Neural progenitor cell (in vitro differentiated cells): ENCODE results near the gene CMTR1. TPM values are rescaled to one million over a fixed set of nuclear protein-coding genes. Genes with fewer than 3 reads are reported as not detected.

Experiments
- DNase-seq: peaks from one replicate; pipeline ENCODE4 v3.0.0-alpha.2; 2016; ENCODE audit warnings: low spot score
- H2AFZ ChIP-seq: fragments of 200-600 bp; sonication (generic); replicated peaks from 2 replicates; pipeline ENCODE4 v1.6.1; 2016; ENCODE audit warnings: antibody characterized with exemption
- H3F3A ChIP-seq: fragments of 200-600 bp; sonication (generic); 2 replicates; pipeline ENCODE4 v1.6.1; 2016; ENCODE audit warnings: antibody characterized with exemption, low read depth
- H3K27ac ChIP-seq: fragments of 200-600 bp; sonication (generic); 2 replicates; pipeline ENCODE4 v1.5.1; 2016; ENCODE audit warnings: mild to moderate bottlenecking
- H3K27me3 ChIP-seq: fragments of 200-600 bp; sonication (generic); 2 replicates; pipeline ENCODE4 v1.6.1; 2016; ENCODE audit warnings: mild to moderate bottlenecking, moderate library complexity
- H3K36me3 ChIP-seq: fragments of 200-600 bp; sonication (generic); 2 replicates; pipeline ENCODE4 v1.5.1; 2016
- H3K4me1 ChIP-seq: fragments of 200-600 bp; sonication (generic); 2 replicates; pipeline ENCODE4 v1.6.1; 2016; ENCODE audit warnings: mixed run types
- H3K4me2 ChIP-seq: fragments of 200-600 bp; sonication (generic); 2 replicates; pipeline ENCODE4 v1.6.1; 2016
- H3K4me3 ChIP-seq: fragments of 200-600 bp; sonication (generic); 2 replicates; pipeline ENCODE4 v1.5.1; 2016
- H3K79me2 ChIP-seq: fragments of 200-600 bp; sonication (generic); 2 replicates; pipeline ENCODE4 v1.6.1; 2016; ENCODE audit warnings: low read depth
- H3K9ac ChIP-seq: fragments of 200-600 bp; sonication (generic); 2 replicates; pipeline ENCODE4 v1.6.1; 2016
- H3K9me3 ChIP-seq: fragments of 200-600 bp; sonication (generic); 2 replicates; pipeline ENCODE4 v1.5.1; 2016; ENCODE audit warnings: low read depth
- H4K20me1 ChIP-seq: fragments of 200-600 bp; sonication (generic); 2 replicates; pipeline ENCODE4 v1.6.1; 2016; ENCODE audit warnings: low read depth
- H3K27ac Mint-ChIP-seq: 3 replicates; pipeline ENCODE4 v1.8.0; 2021; ENCODE audit warnings: mixed read lengths
- H3K27me3 Mint-ChIP-seq: 2 replicates; pipeline ENCODE4 v1.8.0; 2022; ENCODE audit warnings: low read depth, mild to moderate bottlenecking, inconsistent platforms, moderate library complexity, mixed read lengths; ENCODE audit not compliant: insufficient read depth
- H3K36me3 Mint-ChIP-seq: 3 replicates; pipeline ENCODE4 v1.8.0; 2021; ENCODE audit warnings: mixed read lengths
- H3K4me1 Mint-ChIP-seq: 3 replicates; pipeline ENCODE4 v1.8.0; 2021; ENCODE audit warnings: mixed read lengths
- H3K4me3 Mint-ChIP-seq: 3 replicates; pipeline ENCODE4 v1.8.0; 2021; ENCODE audit warnings: mild to moderate bottlenecking, moderate library complexity, mixed read lengths
- H3K9me3 Mint-ChIP-seq: 3 replicates; pipeline ENCODE4 v1.8.0; 2020; ENCODE audit warnings: mixed read lengths
- EZH2 ChIP-seq: fragments of 200-600 bp; sonication (generic); IDR thresholded peaks from 2 replicates; pipeline ENCODE4 v1.6.1; 2017; ENCODE audit warnings: antibody characterized with exemption, mild to moderate bottlenecking, moderate library complexity
- EZH2phosphoT487 ChIP-seq: fragments of 200-600 bp; sonication (generic); IDR thresholded peaks from 2 replicates; pipeline ENCODE4 v1.6.1; 2017; ENCODE audit warnings: antibody characterized with exemption
- total RNA-seq: library from RNA; depleted of rRNA; stranded (reverse); fragments of >200 nt; gene quantifications from 2 replicates; pipeline ENCODE4 v1.2.3, GENCODE V29; 2015; ENCODE audit warnings: low replicate concordance
- TF ChIP-seq, protein P1 (sequence below): fragments of 200-600 bp; sonication (generic); IDR thresholded peaks from 2 replicates; pipeline ENCODE4 v1.5.1; 2017; ENCODE audit warnings: antibody characterized with exemption, mild to moderate bottlenecking

Gene CMTR1
- total RNA-seq, 1 donor from 2014 or later, result 35.4 TPM

DNA sequence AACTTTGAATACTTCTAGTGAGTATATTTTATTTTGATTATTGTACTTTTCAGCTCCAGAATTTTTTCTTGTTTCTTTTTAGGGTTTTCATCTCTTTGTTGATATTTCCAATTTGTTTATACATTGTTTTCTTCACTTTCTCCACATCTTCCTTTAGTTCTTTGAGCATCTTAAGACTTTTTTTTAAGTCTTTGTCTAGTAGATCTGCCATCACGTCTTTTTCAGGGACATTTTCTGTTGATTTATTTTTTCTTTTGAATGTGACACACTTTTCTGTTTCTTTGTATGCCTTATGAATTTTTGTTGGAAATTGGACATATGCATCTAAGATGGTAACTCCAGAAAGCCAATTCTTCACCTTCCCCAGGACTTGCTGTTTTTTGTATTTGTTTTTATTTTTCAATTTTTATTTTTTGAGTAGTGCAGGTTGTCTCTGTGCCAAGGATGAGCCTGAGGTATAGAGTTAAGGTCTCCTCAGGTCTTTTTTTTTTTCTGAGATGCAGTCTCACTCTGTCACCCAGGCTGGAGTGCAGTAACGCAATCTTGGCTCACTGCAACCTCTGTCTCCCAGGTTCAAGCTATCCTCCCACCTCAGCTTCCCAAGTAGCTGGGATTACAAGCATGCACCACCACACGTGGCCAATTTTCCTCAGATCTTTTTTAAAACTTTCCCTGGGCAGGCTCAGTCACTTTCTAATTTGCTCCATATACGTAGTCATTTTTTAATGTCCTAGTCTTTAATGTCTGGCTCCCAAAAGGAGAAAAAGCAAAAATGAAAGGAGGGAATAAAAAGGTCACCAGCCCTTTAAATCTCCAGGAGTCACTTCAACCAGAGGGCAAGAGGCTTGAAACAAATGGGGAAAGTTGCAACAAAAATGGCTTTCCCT, 6.7 kb upstream of the CMTR1 start:
- Histone ChIP-seq H3K36me3 (no peaks in the 10 kb centered on the region), H3K27me3 (no peaks in the 10 kb centered on the region), H3K79me2 (no peaks in the 10 kb centered on the region), H3K4me1 (no peaks in the 10 kb centered on the region), H3K27ac (no peak overlapping the region), H3F3A (no peaks in the 10 kb centered on the region), H4K20me1 (no peaks in the 10 kb centered on the region), H3K4me2 (no peak overlapping the region), H3K4me3 (no peak overlapping the region), H3K9ac (no peak overlapping the region), H3K9me3 (no peaks in the 10 kb centered on the region), H2AFZ (no peak overlapping the region)
- DNase-seq, result no peak
- Mint-ChIP-seq H3K27ac (no peak overlapping the region), H3K27me3 (peaks cover 6% of the 10 kb centered on the region), H3K4me1 (no peaks in the 10 kb centered on the region), H3K9me3 (peaks cover 4% of the 10 kb centered on the region), H3K4me3 (no peak overlapping the region), H3K36me3 (no peaks in the 10 kb centered on the region)
- TF ChIP-seq EZH2phosphoT487, result no peak
- TF ChIP-seq, protein P1, sequence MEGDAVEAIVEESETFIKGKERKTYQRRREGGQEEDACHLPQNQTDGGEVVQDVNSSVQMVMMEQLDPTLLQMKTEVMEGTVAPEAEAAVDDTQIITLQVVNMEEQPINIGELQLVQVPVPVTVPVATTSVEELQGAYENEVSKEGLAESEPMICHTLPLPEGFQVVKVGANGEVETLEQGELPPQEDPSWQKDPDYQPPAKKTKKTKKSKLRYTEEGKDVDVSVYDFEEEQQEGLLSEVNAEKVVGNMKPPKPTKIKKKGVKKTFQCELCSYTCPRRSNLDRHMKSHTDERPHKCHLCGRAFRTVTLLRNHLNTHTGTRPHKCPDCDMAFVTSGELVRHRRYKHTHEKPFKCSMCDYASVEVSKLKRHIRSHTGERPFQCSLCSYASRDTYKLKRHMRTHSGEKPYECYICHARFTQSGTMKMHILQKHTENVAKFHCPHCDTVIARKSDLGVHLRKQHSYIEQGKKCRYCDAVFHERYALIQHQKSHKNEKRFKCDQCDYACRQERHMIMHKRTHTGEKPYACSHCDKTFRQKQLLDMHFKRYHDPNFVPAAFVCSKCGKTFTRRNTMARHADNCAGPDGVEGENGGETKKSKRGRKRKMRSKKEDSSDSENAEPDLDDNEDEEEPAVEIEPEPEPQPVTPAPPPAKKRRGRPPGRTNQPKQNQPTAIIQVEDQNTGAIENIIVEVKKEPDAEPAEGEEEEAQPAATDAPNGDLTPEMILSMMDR, result no peak
- TF ChIP-seq EZH2, result no peak

DNA sequence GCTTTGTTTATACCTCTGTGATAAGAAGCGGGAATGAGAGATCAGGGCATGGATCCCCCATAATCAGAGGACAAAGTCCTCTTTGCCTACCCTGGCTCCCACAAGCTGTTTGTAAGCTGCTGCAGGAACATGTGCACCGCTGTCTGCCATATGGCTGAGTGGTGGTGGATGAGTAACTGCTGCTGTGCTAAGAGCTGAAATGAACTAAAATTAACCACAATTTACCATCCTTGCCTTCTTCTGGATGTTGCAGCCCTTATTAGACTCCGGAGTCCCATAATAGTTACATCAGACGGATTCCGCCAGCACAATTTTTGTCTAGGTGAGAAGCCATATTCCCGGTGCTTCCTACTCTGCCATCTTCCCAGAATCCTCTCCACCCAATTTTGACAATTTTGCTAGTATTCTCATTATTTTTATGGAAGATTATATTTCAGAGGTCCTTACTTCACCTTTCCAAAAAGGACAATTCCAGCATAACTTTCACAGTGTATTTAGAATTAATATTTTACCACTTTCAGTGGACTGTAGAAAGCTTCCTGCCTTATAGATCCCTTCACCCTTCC, 6.0 kb upstream of the CMTR1 start:
- Histone ChIP-seq H3K4me2 (no peak overlapping the region), H3F3A (no peaks in the 10 kb centered on the region), H3K79me2 (no peaks in the 10 kb centered on the region), H3K27me3 (no peaks in the 10 kb centered on the region), H2AFZ (no peak overlapping the region), H3K9ac (no peak overlapping the region), H3K4me1 (no peaks in the 10 kb centered on the region), H3K4me3 (no peak overlapping the region), H3K27ac (no peak overlapping the region), H4K20me1 (no peaks in the 10 kb centered on the region), H3K36me3 (no peaks in the 10 kb centered on the region), H3K9me3 (no peaks in the 10 kb centered on the region)
- Mint-ChIP-seq H3K4me1 (no peaks in the 10 kb centered on the region), H3K27me3 (peaks cover 6% of the 10 kb centered on the region), H3K9me3 (peaks cover 4% of the 10 kb centered on the region), H3K27ac (no peak overlapping the region), H3K4me3 (no peak overlapping the region), H3K36me3 (no peaks in the 10 kb centered on the region)
- no peak for DNase-seq
- TF ChIP-seq EZH2phosphoT487 (no peak), EZH2 (no peak)
- TF ChIP-seq, protein P1, result no peak

DNA sequence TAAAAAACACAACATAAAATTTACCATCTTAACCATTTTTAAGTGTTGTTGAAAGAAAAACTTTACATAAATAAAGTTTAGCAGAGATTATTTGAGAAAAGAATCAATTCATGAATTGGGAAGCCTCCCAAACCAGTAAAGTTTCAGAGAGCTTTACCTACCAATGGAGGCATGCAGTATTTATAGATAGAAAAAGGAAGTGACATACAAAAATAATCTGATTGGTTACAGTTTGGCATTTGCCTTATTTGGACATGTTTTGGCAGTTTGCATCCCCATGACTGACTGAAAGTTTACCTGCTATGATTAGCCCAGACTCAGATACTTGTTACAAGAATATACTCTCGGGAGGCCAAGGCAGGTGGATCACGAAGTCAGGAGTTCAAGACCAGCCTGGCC, 3.7 kb upstream of the CMTR1 start:
- Histone ChIP-seq H3K27me3 (no peaks in the 10 kb centered on the region), H4K20me1 (no peaks in the 10 kb centered on the region), H3K9ac (no peak overlapping the region), H3K4me1 (peaks cover 5% of the 10 kb centered on the region), H3K79me2 (peaks cover 12% of the 10 kb centered on the region), H3K36me3 (no peaks in the 10 kb centered on the region), H2AFZ (no peak overlapping the region), H3F3A (no peaks in the 10 kb centered on the region), H3K4me2 (no peak overlapping the region), H3K4me3 (no peak overlapping the region), H3K27ac (no peak overlapping the region), H3K9me3 (no peaks in the 10 kb centered on the region)
- Mint-ChIP-seq H3K9me3 (peaks cover 4% of the 10 kb centered on the region), H3K4me1 (peaks cover 17% of the 10 kb centered on the region), H3K36me3 (no peaks in the 10 kb centered on the region), H3K27me3 (peaks cover 9% of the 10 kb centered on the region), H3K27ac (no peak overlapping the region), H3K4me3 (no peak overlapping the region)
- no peak for DNase-seq
- TF ChIP-seq, protein P1, result no peak
- TF ChIP-seq EZH2, result no peak
- no peak for TF ChIP-seq EZH2phosphoT487
